Cardiac fibroblast (primary cell): ENCODE measurements around the gene MIS18A.

Source experiments
- DNase-seq, 2 donors: peaks; one replicate each; pipeline versions ENCODE4 v3.0.0 to v3.0.0-alpha.2; 2010; ENCODE audit warnings: low read depth in 2 of 2
- H3K4me3 ChIP-seq, 2 donors: replicated peaks in 1 of 2; 1 replicate in 1 of 2; 2 replicates in 1 of 2; pipeline ENCODE4 v1.5.1; 2011; ENCODE audit warnings: low read depth in 2 of 2, low read length in 2 of 2, mild to moderate bottlenecking in 2 of 2, moderate library complexity in 1 of 2
- TF ChIP-seq, protein P1 (sequence below): IDR thresholded peaks from one replicate; pipeline ENCODE4 v1.5.1; 2011; ENCODE audit warnings: low read depth, mild to moderate bottlenecking, low read length, inconsistent platforms

Gene MIS18A

DNA sequence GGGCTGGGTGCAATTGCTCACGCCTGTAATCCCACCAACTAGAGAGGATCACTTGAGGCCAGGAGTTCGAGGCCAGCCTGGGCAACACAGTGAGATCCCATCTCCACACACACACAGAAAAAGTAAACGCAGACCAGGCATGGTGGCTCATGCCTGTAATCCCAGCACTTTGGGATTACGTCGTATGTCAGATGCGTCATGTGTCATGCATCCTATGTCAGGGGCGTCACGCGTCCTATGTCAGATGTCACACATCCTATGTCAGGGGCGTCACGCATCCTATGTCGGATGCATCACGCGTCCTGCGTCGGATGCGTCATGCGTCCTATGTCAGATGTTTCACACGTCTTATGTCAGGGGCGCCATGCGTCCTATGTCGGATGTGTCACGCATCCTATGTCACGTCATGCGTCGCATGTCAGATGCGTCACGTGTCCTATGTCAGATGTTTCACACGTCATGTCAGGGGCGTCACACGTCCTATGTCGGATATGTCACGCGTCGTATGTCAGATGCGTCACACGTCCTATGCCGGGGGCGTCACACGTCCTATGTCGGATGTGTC lies 21.4 kb upstream of the MIS18A start:
- no peak for DNase-seq
- TF ChIP-seq, protein P1, sequence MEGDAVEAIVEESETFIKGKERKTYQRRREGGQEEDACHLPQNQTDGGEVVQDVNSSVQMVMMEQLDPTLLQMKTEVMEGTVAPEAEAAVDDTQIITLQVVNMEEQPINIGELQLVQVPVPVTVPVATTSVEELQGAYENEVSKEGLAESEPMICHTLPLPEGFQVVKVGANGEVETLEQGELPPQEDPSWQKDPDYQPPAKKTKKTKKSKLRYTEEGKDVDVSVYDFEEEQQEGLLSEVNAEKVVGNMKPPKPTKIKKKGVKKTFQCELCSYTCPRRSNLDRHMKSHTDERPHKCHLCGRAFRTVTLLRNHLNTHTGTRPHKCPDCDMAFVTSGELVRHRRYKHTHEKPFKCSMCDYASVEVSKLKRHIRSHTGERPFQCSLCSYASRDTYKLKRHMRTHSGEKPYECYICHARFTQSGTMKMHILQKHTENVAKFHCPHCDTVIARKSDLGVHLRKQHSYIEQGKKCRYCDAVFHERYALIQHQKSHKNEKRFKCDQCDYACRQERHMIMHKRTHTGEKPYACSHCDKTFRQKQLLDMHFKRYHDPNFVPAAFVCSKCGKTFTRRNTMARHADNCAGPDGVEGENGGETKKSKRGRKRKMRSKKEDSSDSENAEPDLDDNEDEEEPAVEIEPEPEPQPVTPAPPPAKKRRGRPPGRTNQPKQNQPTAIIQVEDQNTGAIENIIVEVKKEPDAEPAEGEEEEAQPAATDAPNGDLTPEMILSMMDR: no peak
- no peak overlapping the region for H3K4me3 ChIP-seq

DNA sequence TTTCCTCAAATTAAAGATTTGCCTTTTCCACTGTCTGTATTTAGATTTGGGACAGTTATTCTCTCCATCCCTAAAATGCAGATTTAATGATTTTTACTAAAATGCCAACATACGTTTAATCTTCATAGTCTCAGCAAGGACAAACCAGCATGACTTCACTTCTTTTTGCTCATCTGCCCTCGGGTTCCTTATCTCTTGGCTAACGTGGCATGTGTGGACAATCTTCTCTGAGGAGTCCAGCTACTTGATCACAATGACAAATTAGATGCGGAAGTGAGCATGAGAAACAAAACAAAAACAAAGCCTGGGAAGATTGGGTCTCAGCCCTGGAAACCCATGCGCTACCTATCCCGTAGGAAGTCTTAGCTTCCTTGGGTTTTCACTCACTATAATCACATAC lies 20.8 kb upstream of the MIS18A start:
- TF ChIP-seq, protein P1: no peak
- DNase-seq: no peak
- no peak overlapping the region for H3K4me3 ChIP-seq

DNA sequence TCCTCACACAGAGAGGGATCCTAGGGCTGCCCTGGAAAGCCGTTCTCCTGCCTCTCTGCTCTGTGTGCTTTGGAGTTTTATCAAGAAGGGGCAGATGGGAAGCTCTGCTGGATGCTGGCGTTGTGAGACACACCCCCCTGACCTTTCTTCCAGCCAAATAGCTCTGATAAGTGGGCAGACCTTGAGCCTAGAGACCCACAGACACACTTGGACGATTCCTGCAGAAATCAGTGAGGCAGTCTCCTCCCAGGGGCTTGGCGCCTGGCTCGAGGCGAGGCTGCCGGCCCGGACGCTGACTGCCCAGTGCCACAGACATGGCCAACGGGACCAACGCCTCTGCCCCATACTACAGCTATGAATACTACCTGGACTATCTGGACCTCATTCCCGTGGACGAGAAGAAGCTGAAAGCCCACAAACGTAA lies 19.8 kb upstream of the MIS18A start, which contains the start of gene MRAP:
TSS of gene MRAP (plus strand) at position 198 of the 424 bp plus-strand sequence. CDS start at position 315, 117 bp downstream.
- TF ChIP-seq, protein P1: no peak
- peak in 1 of 2 donors; percentile 38 for DNase-seq
- H3K4me3 ChIP-seq: no peak within 1 kb of the TSS

DNA sequence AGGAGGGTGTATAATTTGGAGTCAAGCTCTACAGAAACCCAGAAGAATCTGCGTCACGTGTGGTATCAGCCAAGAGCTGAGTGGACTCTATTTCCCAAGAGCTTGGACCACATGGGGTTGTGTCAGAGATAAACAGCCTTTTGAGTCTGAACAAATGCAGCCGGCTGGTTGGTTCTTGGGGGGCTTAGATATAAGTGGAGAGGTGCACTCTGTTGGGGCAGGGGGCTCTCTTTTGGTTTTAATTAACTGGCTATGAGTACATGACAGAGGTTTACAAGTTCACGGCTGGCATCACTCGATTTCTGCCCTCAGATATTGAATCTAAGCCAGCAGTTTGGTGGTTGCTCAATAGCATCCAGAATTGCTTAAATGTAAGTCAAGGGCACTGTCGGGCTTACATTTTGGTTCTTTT lies 19.3 kb upstream of the MIS18A start:
- no peak overlapping the region for H3K4me3 ChIP-seq
- TF ChIP-seq, protein P1: no peak
- DNase-seq: peak; percentile 23 to 73

DNA sequence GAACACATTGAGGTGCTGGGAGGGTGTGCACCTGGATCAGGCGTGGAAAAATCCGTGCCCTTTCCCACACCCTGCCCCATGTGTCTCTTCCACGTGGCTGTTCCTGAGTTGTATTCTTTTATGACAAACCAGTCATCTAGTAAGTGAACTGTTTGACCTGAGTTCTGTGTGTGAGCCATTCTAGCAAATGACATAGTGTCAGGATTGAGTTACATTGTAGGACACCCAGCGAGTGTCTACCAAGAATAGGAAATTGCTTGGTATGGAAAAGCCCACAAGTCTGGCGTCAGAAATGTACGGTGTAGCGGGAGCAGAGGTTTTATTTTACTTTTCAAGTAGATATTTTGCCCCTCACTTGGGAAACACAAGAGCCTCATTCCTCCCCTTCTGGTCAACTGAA lies 18.6 kb upstream of the MIS18A start:
- DNase-seq: no peak
- TF ChIP-seq, protein P1: no peak

DNA sequence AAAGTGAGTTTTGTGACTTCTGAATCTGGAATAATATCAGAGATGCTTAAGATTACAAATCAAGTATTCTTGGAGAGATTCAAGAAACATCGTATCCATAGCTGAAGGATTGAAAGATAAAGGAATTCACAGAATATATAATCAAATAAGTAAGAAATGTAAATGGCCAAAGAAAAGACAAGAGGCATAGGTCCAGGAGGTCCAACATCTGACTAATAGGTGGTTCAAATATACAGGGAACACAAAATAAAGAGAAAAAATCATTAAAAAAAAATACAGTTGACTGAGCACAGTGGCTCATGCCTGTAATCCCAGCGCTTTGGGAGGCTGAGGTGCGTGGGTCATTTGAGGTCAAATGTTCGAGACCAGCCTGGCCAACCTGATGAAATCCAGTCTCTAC lies 6.6 kb upstream of the MIS18A start:
- no peak for DNase-seq
- TF ChIP-seq, protein P1: no peak
- H3K4me3 ChIP-seq: no peak overlapping the region

More for the DNA sequence above, 18.6 kb upstream of the MIS18A start:
- H3K4me3 ChIP-seq: no peak overlapping the region

DNA sequence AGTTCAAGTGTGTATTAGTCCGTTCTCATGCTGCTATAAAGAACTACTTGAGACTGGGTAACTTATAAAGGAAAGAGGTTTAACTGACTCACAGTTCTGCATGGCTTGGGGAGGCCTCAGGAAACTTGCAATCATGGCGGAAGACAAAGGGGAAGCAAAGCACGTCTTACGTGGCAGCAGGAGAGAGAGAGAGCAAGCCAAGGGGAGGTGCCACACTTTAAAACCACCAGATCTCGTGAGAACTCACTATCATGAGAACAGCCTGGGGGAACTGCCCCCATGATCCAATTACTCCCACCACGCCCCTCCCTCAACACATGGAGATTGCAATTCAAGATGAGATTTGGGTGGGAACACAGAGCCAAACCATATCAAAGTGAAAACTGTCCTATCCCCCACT lies 4.1 kb upstream of the MIS18A start:
- DNase-seq: no peak
- no peak overlapping the region for H3K4me3 ChIP-seq
- TF ChIP-seq, protein P1: no peak
